ENCODE data around the gene CLIP1.
"Not testable (repeated sequence)": the region's sequence is repeated elsewhere in the genome, so short reads cannot be mapped to it uniquely, and the experiment has no call there.

- not testable (repeated sequence) for TF ChIP-seq POLR2AphosphoS5, POLR2A (IDR thresholded peaks at IDR 0.05)
Measured at GRCh38 chr12:122397981-122398380, 24.5 kb downstream of the CLIP1 start.
